ENCODE results near the gene GMPR2.

The GMPR2 gene

DNA sequence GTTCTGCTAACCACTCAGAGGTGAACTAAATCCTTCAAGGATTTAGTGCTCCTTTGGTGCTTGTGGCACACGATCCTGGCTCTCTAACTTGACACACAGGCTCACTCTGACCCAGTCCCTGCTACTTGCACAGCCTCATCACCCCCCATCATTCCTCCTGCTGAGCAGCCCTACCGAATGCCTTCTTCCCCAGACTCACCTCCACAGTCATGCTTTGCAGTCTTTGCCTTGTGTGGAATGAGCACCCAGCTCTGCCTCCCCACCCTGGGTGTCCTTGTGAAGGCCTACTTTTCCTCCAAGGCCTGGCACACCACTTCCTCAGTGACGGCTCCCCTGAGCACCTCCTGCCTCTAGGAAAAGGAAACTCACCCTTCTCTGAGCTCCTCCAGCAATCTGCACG, 17.6 kb downstream of the GMPR2 start:
- DNase-seq (ENCODE audit: low read depth in 1 of 2, low spot score in 1 of 2): no peak

GRCh38 chr14:24251880-24252288, 19.2 kb downstream of the GMPR2 start:
- no peak for DNase-seq (ENCODE audit: low read depth in 1 of 2, low spot score in 1 of 2)

DNA sequence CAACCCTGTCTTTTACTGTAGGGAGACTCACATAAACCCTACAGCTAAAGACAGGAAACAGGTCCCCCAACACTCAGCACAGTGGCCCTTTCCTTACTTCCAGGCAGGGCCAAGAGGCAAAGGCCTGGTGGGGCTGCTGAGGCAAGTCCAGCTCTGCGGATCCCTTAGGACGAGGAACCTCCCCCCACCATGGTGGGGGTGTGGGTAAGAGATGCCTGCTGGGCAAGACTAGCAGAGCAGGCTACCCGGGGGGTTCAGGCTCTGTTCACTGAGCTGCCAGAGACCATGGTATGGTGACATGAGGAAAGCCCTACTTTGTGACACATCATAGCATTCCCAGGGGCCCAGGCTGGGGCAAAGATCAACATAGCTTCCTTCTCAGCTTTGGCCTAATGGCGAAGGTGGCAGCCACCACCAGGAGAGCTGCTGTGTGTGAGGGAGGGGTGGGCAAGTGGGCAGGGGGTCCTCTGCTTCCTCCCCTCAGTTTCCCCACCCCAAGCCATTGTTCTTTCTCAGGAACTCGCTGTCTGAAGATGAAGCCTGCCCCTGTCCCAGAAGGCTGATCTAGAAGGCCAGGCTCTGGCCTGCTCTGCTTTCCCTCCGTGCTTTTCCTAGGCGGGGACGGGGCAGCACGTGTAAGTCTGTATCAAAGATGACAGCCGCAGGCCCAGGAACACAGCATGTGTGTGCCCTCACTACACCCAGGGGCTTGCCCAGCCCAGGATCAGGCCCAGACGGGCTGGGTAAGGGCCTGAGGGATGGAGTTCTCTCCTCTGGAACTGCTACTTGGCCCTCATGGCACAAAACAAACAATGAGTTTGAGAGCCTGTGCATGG, 19.8 kb downstream of the GMPR2 start:
- no peak for DNase-seq (ENCODE audit: low read depth in 1 of 2, low spot score in 1 of 2)

DNA sequence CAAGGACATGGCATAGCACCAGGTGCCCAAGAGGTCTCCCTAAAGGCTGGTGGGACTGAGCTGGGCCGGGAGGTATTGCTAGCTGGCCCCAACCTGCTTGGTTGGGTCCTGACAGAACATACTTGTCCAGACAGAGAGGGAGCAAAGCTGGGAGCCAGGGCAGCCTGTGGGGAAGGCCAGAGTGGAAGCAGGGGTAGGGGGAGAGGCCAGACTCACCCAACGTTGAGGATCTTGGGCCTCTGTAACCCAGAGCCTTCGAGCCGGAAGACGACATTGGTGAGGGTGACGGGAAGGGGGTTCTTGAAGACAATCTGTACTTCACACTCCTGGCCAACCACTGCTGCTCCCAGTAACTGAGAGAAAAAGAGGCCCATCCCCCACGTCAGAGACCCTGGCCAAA, 21.2 kb downstream of the GMPR2 start:
- DNase-seq (ENCODE audit: low read depth in 1 of 2, low spot score in 1 of 2): no peak

- DNase-seq (ENCODE audit: low read depth in 1 of 2, low spot score in 1 of 2): no peak
These were observed 22.1 kb downstream of the GMPR2 start for GRCh38 chr14:24254630-24255392.

DNA sequence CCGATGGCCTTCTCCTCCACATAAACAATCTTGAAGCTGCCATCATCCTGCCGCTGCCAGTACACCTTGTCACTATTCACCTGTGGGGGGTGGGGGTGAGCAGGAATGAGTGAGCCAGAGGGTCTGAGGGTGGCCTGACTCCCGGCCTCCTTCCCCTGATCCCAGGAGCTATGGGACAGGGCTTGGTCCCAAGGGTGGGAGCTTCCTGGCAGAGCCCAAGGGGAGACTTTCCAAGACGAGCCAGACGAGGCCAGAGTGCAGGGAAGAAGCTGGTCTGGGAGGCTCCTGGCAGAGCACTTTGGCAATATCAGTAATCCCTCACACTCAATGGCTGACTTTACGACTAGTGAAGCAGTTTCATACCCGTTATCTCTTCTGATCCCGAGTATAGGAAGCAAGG, 22.7 kb downstream of the GMPR2 start:
- DNase-seq (ENCODE audit: low read depth in 1 of 2, low spot score in 1 of 2): no peak

DNA sequence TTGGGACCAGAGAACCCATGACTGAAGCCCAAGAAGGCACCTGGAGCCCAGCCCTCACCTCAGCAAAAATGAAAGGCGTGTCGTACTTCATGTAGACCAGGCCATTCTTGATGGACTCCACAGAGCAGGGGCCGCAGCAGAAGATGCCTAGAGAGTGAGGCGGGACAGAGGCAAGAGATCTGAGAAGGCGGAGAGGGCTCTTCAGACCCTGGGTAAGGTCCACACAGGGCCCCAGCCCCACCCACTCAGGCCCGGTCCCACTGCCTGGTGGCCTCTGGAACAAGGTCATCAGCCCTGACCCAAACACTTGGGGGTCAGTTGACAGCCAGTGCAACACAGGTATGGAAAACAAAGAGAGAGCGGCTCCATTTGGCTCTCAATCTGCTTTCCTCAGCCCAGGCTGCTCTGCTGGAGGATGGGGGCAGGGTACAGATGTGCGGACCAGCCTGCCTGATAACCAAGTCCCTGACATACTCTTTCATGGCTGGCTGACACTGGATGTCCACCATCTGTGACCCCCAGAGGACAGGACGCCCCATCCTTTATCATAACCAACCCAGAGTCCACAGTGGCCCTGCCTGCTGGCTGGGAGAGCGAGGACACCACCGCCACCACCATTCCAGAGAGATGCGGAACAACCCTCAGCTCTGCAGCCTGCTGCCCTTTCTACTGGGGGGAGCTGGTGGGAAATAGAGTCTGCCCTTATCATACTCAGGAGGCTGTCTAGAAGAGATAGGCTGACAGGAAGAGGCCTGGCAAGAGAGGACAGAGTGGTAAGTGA, 23.4 kb downstream of the GMPR2 start:
- no peak for DNase-seq (ENCODE audit: low read depth in 1 of 2, low spot score in 1 of 2)

- no peak for DNase-seq (ENCODE audit: low read depth in 1 of 2, low spot score in 1 of 2)
These were observed 24.2 kb downstream of the GMPR2 start for GRCh38 chr14:24256960-24257359.

DNA sequence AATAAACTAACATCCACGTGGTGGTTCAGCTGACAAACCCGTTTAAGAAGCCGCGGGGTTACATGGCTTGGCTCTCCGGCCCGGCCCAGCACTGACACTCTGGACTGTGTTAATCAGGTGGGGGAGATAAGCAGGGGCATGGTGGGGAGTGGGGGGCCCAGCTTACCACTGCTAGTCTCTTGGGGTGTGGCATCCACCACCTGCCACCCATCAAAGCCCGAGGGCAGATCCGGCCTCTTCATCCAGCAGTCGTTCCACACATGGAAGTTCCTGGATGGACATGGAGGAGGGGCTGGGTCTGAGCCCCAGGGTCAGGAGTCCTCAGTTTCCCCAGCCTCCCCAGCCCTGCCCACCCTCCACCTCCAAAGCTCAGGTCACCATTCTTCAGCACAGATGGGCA, 25.4 kb downstream of the GMPR2 start:
- no peak for DNase-seq (ENCODE audit: low read depth in 1 of 2, low spot score in 1 of 2)

- no peak for DNase-seq (ENCODE audit: low read depth in 1 of 2, low spot score in 1 of 2)
These were observed 26.0 kb downstream of the GMPR2 start for GRCh38 chr14:24258548-24259265.

DNA sequence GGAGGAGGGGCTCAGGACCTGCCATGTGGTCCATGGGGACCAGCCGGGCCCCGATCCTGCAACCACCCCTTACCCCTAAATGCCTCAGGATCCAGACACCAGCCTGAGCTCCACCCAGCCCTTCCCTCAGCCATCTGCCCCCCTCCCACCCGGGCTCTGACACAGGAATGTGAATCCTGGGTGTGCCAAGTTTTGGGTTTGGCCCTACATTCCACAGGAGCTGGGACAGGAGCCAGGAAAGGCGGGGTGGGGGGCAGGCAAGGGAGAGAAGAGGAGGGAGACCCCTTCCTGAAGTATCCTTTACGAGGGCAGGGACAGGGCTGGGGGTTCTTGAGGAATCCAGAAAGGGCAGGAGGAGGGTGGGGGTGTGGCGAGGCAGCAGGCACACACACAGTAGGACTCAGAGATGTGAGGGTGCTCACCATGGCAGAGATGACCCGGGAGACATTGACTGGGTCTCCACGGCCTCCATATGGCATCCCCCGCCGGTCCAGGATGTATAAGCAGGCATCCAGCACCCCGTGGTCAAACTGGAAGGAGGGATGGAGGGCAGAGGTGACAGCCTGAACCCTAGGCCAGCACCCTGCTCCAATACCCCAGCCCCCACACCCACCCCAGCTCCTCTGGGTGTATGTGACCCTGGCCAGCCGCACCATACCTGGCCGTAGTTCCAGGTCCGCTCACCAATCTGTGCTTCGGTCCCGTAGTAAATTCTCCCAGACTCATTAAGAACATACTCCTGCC, 26.7 kb downstream of the GMPR2 start:
- DNase-seq (ENCODE audit: low read depth in 1 of 2, low spot score in 1 of 2): no peak

- DNase-seq (ENCODE audit: low read depth in 1 of 2, low spot score in 1 of 2): no peak
These were observed 27.5 kb downstream of the GMPR2 start for GRCh38 chr14:24260026-24260779.

- DNase-seq (ENCODE audit: low read depth in 1 of 2, low spot score in 1 of 2): no peak
These were observed 28.0 kb downstream of the GMPR2 start for GRCh38 chr14:24260780-24261157.

GRCh38 chr14:24261256-24261968, 28.7 kb downstream of the GMPR2 start:
- no peak for DNase-seq (ENCODE audit: low read depth in 1 of 2, low spot score in 1 of 2)

GRCh38 chr14:24261969-24262327, 29.2 kb downstream of the GMPR2 start:
- no peak for DNase-seq (ENCODE audit: low read depth in 1 of 2, low spot score in 1 of 2)

GRCh38 chr14:24262821-24263733, 30.3 kb downstream of the GMPR2 start, which contains the start of gene TGM1:
TSS of gene TGM1 (minus strand) at chr14:24263177. CDS start at chr14:24262352, 825 bp downstream.
- no peak for DNase-seq (ENCODE audit: low read depth in 1 of 2, low spot score in 1 of 2)

DNA sequence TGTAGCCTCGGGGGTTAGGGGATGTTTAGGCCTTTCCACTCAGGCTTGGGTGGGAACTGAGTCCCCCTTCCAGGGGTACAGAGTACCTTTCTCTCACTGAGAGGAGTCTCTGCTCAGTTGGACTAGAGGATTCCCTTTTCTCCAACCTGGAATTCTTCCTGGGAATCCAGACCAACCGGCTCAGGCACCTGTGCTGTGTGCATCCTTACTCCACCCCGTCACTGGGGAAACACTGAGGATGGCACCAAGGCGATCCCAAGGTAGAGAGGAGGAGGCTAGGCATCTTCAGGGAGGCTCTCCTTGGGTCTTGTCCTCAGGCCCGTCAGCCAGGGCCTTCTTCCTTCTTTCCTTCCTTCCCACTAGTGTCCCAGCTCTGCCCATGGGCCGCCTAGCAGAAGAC, 31.1 kb downstream of the GMPR2 start:
- no peak for DNase-seq (ENCODE audit: low read depth in 1 of 2, low spot score in 1 of 2)

DNA sequence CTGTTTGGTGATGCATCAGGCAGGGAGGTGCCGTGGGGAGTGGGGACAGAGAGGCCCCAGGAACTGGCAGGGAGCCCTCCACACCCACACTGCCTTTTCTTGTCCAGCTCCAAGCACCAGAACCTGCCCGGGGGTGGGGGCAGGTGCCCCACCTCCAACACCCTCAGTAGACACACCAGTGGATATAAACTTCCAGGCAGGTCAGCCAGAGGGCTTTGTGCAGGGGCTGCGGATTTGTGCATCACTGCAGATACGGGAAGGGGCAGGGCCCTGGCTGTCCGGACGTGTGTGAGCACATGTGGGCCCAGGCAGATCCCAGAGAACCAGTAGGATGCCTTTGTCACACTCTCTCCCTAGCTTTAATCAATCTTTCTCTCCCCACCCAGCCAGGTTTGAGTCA, 31.6 kb downstream of the GMPR2 start:
- no peak for DNase-seq (ENCODE audit: low read depth in 1 of 2, low spot score in 1 of 2)
